NCI-H1092 treated with DMSO at 0.1 percent for 48 hours (cell line): Measurements from ENCODE around the gene ATP8A2.
"Not testable (repeated sequence)": the region's sequence is repeated elsewhere in the genome, so short reads cannot be mapped to it uniquely, and the experiment has no call there.

Experiments
- DNase-seq: peaks from one replicate; lab custom pipeline; 2025; lab: John Stamatoyannopoulos, UW

ATP8A2 gene

GRCh38 chr13:26041444-26041843 lies 669.7 kb downstream of the ATP8A2 start:
- DNase-seq = no peak

GRCh38 chr13:26042785-26043184 lies 671.0 kb downstream of the ATP8A2 start:
- no peak for DNase-seq

GRCh38 chr13:26045142-26045541 lies 673.4 kb downstream of the ATP8A2 start:
- no peak for DNase-seq

GRCh38 chr13:26046639-26047038 lies 674.9 kb downstream of the ATP8A2 start:
- DNase-seq = no peak

GRCh38 chr13:26047040-26047439 lies 675.3 kb downstream of the ATP8A2 start:
- no peak for DNase-seq

- DNase-seq = no peak
These were observed 677.0 kb downstream of the ATP8A2 start for GRCh38 chr13:26048741-26049140.

GRCh38 chr13:26050568-26051230 lies 678.9 kb downstream of the ATP8A2 start:
- DNase-seq = peak; percentile 52

- peak; percentile 40 for DNase-seq
These were observed 679.5 kb downstream of the ATP8A2 start for GRCh38 chr13:26051231-26051656.

GRCh38 chr13:26051657-26052311 lies 680.0 kb downstream of the ATP8A2 start, which contains the start of gene SHISA2:
TSS of gene SHISA2 (minus strand) at chr13:26052016. CDS start at chr13:26050975, 1,041 bp downstream.
- DNase-seq = peak; percentile 73

- no peak for DNase-seq
These were observed 680.6 kb downstream of the ATP8A2 start for GRCh38 chr13:26052337-26052736.

- DNase-seq = no peak
These were observed 681.7 kb downstream of the ATP8A2 start for GRCh38 chr13:26053418-26053980.

GRCh38 chr13:26054896-26055295 lies 683.1 kb downstream of the ATP8A2 start:
- no peak for DNase-seq

- DNase-seq = no peak
These were observed 686.9 kb downstream of the ATP8A2 start for GRCh38 chr13:26058704-26059103.

- no peak for DNase-seq
These were observed 688.6 kb downstream of the ATP8A2 start for GRCh38 chr13:26060357-26060756.

- no peak for DNase-seq
These were observed 689.5 kb downstream of the ATP8A2 start for GRCh38 chr13:26061256-26061655.

- DNase-seq = no peak
These were observed 690.2 kb downstream of the ATP8A2 start for GRCh38 chr13:26061947-26062346.

GRCh38 chr13:26062853-26063444 lies 691.2 kb downstream of the ATP8A2 start:
- peak; percentile 57 for DNase-seq

GRCh38 chr13:26066492-26066891 lies 694.7 kb downstream of the ATP8A2 start:
- not testable (repeated sequence) for DNase-seq

GRCh38 chr13:26067601-26068000 lies 695.8 kb downstream of the ATP8A2 start:
- no peak for DNase-seq

- DNase-seq = not testable (repeated sequence)
These were observed 696.6 kb downstream of the ATP8A2 start for GRCh38 chr13:26068372-26068771.

GRCh38 chr13:26069642-26070041 lies 697.9 kb downstream of the ATP8A2 start:
- not testable (repeated sequence) for DNase-seq

GRCh38 chr13:26071691-26072090 lies 699.9 kb downstream of the ATP8A2 start:
- DNase-seq = no peak

GRCh38 chr13:26072335-26072734 lies 700.6 kb downstream of the ATP8A2 start:
- DNase-seq = peak; percentile 9
